Natural killer cell (primary cell): Measurements from ENCODE around the gene VEZF1. TPM values are rescaled to one million over a fixed set of nuclear protein-coding genes. Genes with fewer than 3 reads are reported as not detected.

Experiments
- ATAC-seq, 3 donors: fragments of 150-1000 bp in 2 of 3; fragments of 200-7000 bp in 1 of 3; cut with Tn5 transposase; 1 replicate in 1 of 3; 2 replicates in 2 of 3; pipeline ENCODE4 v1.10.0; 2021; ENCODE audit warnings: mild to moderate bottlenecking in 2 of 3, moderate library complexity in 2 of 3
- DNase-seq, 2 donors: peaks; one replicate each; pipeline versions ENCODE4 v3.0.0 to v3.0.0-alpha.2; 2013 to 2021; ENCODE audit warnings: mixed read lengths in 1 of 2
- H3K27ac ChIP-seq: one replicate; pipeline ENCODE4 v1.5.1; 2013; ENCODE audit warnings: mild to moderate bottlenecking, low read length
- H3K27me3 ChIP-seq: one replicate; pipeline ENCODE4 v1.6.1; 2013; ENCODE audit warnings: low read length; ENCODE audit not compliant: control insufficient read depth, insufficient read depth
- H3K36me3 ChIP-seq: one replicate; pipeline ENCODE4 v1.6.1; 2013; ENCODE audit warnings: low read length; ENCODE audit not compliant: control insufficient read depth, insufficient read depth
- H3K4me1 ChIP-seq: one replicate; pipeline ENCODE4 v1.6.1; 2013; ENCODE audit warnings: low read length; ENCODE audit not compliant: control insufficient read depth, insufficient read depth
- H3K4me3 ChIP-seq: one replicate; pipeline ENCODE4 v1.5.1; 2013; ENCODE audit warnings: low read length
- H3K9me3 ChIP-seq: one replicate; pipeline ENCODE4 v1.6.1; 2013; ENCODE audit warnings: low read length; ENCODE audit not compliant: control insufficient read depth, insufficient read depth
- H3K27ac Mint-ChIP-seq, 2 donors: one replicate each; pipeline ENCODE4 v1.8.0; 2022; ENCODE audit warnings: mild to moderate bottlenecking in 2 of 2, mixed read lengths in 2 of 2, moderate library complexity in 1 of 2
- H3K27me3 Mint-ChIP-seq, 2 donors: one replicate each; pipeline ENCODE4 v1.8.0; 2022; ENCODE audit warnings: low read depth in 2 of 2, mixed read lengths in 2 of 2
- H3K36me3 Mint-ChIP-seq: one replicate; pipeline ENCODE4 v1.8.0; 2022; ENCODE audit warnings: mixed read lengths
- H3K4me1 Mint-ChIP-seq, 2 donors: one replicate each; pipeline ENCODE4 v1.8.0; 2022; ENCODE audit warnings: mixed read lengths in 2 of 2
- H3K4me3 Mint-ChIP-seq: one replicate; pipeline ENCODE4 v1.8.0; 2022; ENCODE audit warnings: mild to moderate bottlenecking, moderate library complexity, mixed read lengths
- H3K9me3 Mint-ChIP-seq, 2 donors: one replicate each; pipeline ENCODE4 v1.8.0; 2022; ENCODE audit warnings: mixed read lengths in 2 of 2
- CTCF ChIP-seq: fragments of 200-600 bp; IDR thresholded peaks from one replicate; pipeline ENCODE4 v1.8.0; 2022; ENCODE audit warnings: antibody characterized with exemption
- WGBS: methylation state at CpG from one replicate; pipeline ENCODE4 v1.1.7; 2013; ENCODE audit warnings: missing lambda C conversion rate; ENCODE audit not compliant: insufficient coverage; 5-methylcytosine and 5-hydroxymethylcytosine counted together
- intact Hi-C: fragments of 100-400 bp; cut with micrococcal nuclease; formaldehyde crosslinking; loops from one replicate; pipeline ENCODE4 v1.14.2; 2022
- total RNA-seq, 4 donors: library from RNA; stranded (reverse); fragments of 120-200 nt in 1 of 4; gene quantifications; one replicate each; pipeline versions ENCODE4 v1.2.3 to v1.2.4, GENCODE V29; 2013 to 2022

The VEZF1 gene
- total RNA-seq, 3 donors from 2014 or later (not counting 1 experiment from before 2014, with no cell fraction given) = 49.8 to 64.6 (median 63.4) TPM

GRCh38 chr17:57945996-57946797 lies 41.9 kb downstream of the VEZF1 start:
- 34% methylated on average over 4 of the region's 6 CpGs for WGBS
- no peak overlapping the region for H3K27ac ChIP-seq
- H3K4me3 Mint-ChIP-seq = peak overlapping the region; percentile 90
- no peaks in the 10 kb centered on the region for H3K36me3 Mint-ChIP-seq
- no peaks in the 10 kb centered on the region for H3K36me3 ChIP-seq
- H3K27me3 ChIP-seq = no peaks in the 10 kb centered on the region
- intact Hi-C loops = loop anchor here (5.0 kb wide), 2 partner anchors 39 to 51 kb away; no protein-coding TSS in a partner anchor
- no peaks in the 10 kb centered on the region for H3K9me3 Mint-ChIP-seq
- peaks cover 33 to 40% of the 10 kb centered on the region in 2 donors for H3K4me1 Mint-ChIP-seq
- peak overlapping the region; percentile 28 for H3K4me3 ChIP-seq
- TF ChIP-seq CTCF = no peak
- peak in 1 of 2 donors; percentile 38 for DNase-seq
- peak overlapping the region in 1 of 2 donors; percentile 74 for H3K27ac Mint-ChIP-seq
- peak; percentile 13 to 15 (median 14) for ATAC-seq
- peaks cover 49% of the 10 kb centered on the region for H3K4me1 ChIP-seq
- H3K9me3 ChIP-seq = no peaks in the 10 kb centered on the region
- H3K27me3 Mint-ChIP-seq = peaks cover 20 to 30% of the 10 kb centered on the region in 2 donors

GRCh38 chr17:57944908-57945307 lies 43.1 kb downstream of the VEZF1 start:
- ATAC-seq (no peak), DNase-seq (no peak)
- intact Hi-C loops = loop anchor here (5.0 kb wide), 2 partner anchors 38 to 52 kb away; no protein-coding TSS in a partner anchor
- peaks cover 30 to 31% of the 10 kb centered on the region in 2 donors for H3K4me1 Mint-ChIP-seq
- peaks cover 24 to 40% of the 10 kb centered on the region in 2 donors for H3K27me3 Mint-ChIP-seq
- no peaks in the 10 kb centered on the region for H3K36me3 ChIP-seq
- no peaks in the 10 kb centered on the region for H3K27me3 ChIP-seq
- H3K36me3 Mint-ChIP-seq = no peaks in the 10 kb centered on the region
- no peak for TF ChIP-seq CTCF
- no peak overlapping the region for H3K4me3 Mint-ChIP-seq
- no peak overlapping the region for H3K27ac ChIP-seq
- no peak overlapping the region for H3K4me3 ChIP-seq
- peaks cover 46% of the 10 kb centered on the region for H3K4me1 ChIP-seq
- WGBS = 95% methylated on average over 6 of the region's 6 CpGs
- no peak overlapping the region for H3K27ac Mint-ChIP-seq
- no peaks in the 10 kb centered on the region for H3K9me3 Mint-ChIP-seq
- no peaks in the 10 kb centered on the region for H3K9me3 ChIP-seq

- Mint-ChIP-seq H3K27ac (no peak overlapping the region), H3K27me3 (peaks cover 27 to 45% of the 10 kb centered on the region in 2 donors), H3K9me3 (no peaks in the 10 kb centered on the region), H3K4me3 (no peak overlapping the region), H3K4me1 (peaks cover 19 to 25% of the 10 kb centered on the region in 2 donors), H3K36me3 (no peaks in the 10 kb centered on the region)
- DNase-seq (no peak), ATAC-seq (no peak)
- no peaks in the 10 kb centered on the region for H3K36me3 ChIP-seq
- H3K4me1 ChIP-seq = peaks cover 39% of the 10 kb centered on the region
- no peaks in the 10 kb centered on the region for H3K9me3 ChIP-seq
- no peaks in the 10 kb centered on the region for H3K27me3 ChIP-seq
- H3K4me3 ChIP-seq = no peak overlapping the region
- H3K27ac ChIP-seq = no peak overlapping the region
- WGBS = 88% methylated on average over 3 of the region's 3 CpGs
- intact Hi-C loops = no loop called here
- no peak for TF ChIP-seq CTCF
Observed at GRCh38 chr17:57943645-57944044, 44.4 kb downstream of the VEZF1 start.
